ENCODE results near the gene COL5A3. TPM values are rescaled to one million over a fixed set of nuclear protein-coding genes. Genes with fewer than 3 reads are reported as not detected.

COL5A3 gene
- total RNA-seq, 1 donor from 2014 or later = 68.7 TPM

GRCh38 chr19:9943744-9944143 is 66.6 kb downstream of the COL5A3 start:
- peaks cover 43% of the 10 kb centered on the region for H3K4me1 Mint-ChIP-seq (ENCODE audit: unreplicated experiment)
- DNase-seq (ENCODE audit: extremely low spot score, unreplicated experiment) = no peak
- H3K4me3 Mint-ChIP-seq (ENCODE audit: unreplicated experiment) = no peak overlapping the region
- peak overlapping the region; percentile 93 for H3K27ac Mint-ChIP-seq (ENCODE audit: unreplicated experiment)
- peaks cover 6% of the 10 kb centered on the region for H3K9me3 Mint-ChIP-seq (ENCODE audit: unreplicated experiment)
- no peaks in the 10 kb centered on the region for H3K36me3 Mint-ChIP-seq (ENCODE audit: unreplicated experiment)
- H3K27me3 Mint-ChIP-seq (ENCODE audit: unreplicated experiment) = no peaks in the 10 kb centered on the region
- TF ChIP-seq CTCF (IDR thresholded peaks at IDR 0.05) = no peak

GRCh38 chr19:9941671-9942070 is 68.6 kb downstream of the COL5A3 start:
- Mint-ChIP-seq H3K9me3 (ENCODE audit: unreplicated experiment) (peaks cover 6% of the 10 kb centered on the region), H3K4me3 (ENCODE audit: unreplicated experiment) (no peak overlapping the region), H3K27me3 (ENCODE audit: unreplicated experiment) (no peaks in the 10 kb centered on the region), H3K4me1 (ENCODE audit: unreplicated experiment) (peaks cover 38% of the 10 kb centered on the region), H3K36me3 (ENCODE audit: unreplicated experiment) (no peaks in the 10 kb centered on the region), H3K27ac (ENCODE audit: unreplicated experiment) (no peak overlapping the region)
- no peak for DNase-seq (ENCODE audit: extremely low spot score, unreplicated experiment)
- no peak for TF ChIP-seq CTCF (IDR thresholded peaks at IDR 0.05)

GRCh38 chr19:9941231-9941630 is 69.1 kb downstream of the COL5A3 start:
- Mint-ChIP-seq H3K4me1 (ENCODE audit: unreplicated experiment) (peaks cover 36% of the 10 kb centered on the region), H3K4me3 (ENCODE audit: unreplicated experiment) (no peak overlapping the region), H3K27me3 (ENCODE audit: unreplicated experiment) (no peaks in the 10 kb centered on the region), H3K36me3 (ENCODE audit: unreplicated experiment) (no peaks in the 10 kb centered on the region), H3K27ac (ENCODE audit: unreplicated experiment) (peak overlapping the region; percentile 7), H3K9me3 (ENCODE audit: unreplicated experiment) (peaks cover 6% of the 10 kb centered on the region)
- no peak for TF ChIP-seq CTCF (IDR thresholded peaks at IDR 0.05)
- no peak for DNase-seq (ENCODE audit: extremely low spot score, unreplicated experiment)

GRCh38 chr19:9940778-9941177 is 69.5 kb downstream of the COL5A3 start:
- H3K4me3 Mint-ChIP-seq (ENCODE audit: unreplicated experiment) = no peak overlapping the region
- no peaks in the 10 kb centered on the region for H3K27me3 Mint-ChIP-seq (ENCODE audit: unreplicated experiment)
- peaks cover 31% of the 10 kb centered on the region for H3K4me1 Mint-ChIP-seq (ENCODE audit: unreplicated experiment)
- TF ChIP-seq CTCF (IDR thresholded peaks at IDR 0.05) = no peak
- peaks cover 6% of the 10 kb centered on the region for H3K9me3 Mint-ChIP-seq (ENCODE audit: unreplicated experiment)
- peak overlapping the region; percentile 7 for H3K27ac Mint-ChIP-seq (ENCODE audit: unreplicated experiment)
- DNase-seq (ENCODE audit: extremely low spot score, unreplicated experiment) = no peak
- H3K36me3 Mint-ChIP-seq (ENCODE audit: unreplicated experiment) = no peaks in the 10 kb centered on the region

- H3K4me1 Mint-ChIP-seq (ENCODE audit: unreplicated experiment) = peaks cover 32% of the 10 kb centered on the region
- H3K27ac Mint-ChIP-seq (ENCODE audit: unreplicated experiment) = no peak overlapping the region
- no peak overlapping the region for H3K4me3 Mint-ChIP-seq (ENCODE audit: unreplicated experiment)
- no peaks in the 10 kb centered on the region for H3K36me3 Mint-ChIP-seq (ENCODE audit: unreplicated experiment)
- H3K9me3 Mint-ChIP-seq (ENCODE audit: unreplicated experiment) = peaks cover 6% of the 10 kb centered on the region
- H3K27me3 Mint-ChIP-seq (ENCODE audit: unreplicated experiment) = no peaks in the 10 kb centered on the region
- no peak for DNase-seq (ENCODE audit: extremely low spot score, unreplicated experiment)
- no peak for TF ChIP-seq CTCF (IDR thresholded peaks at IDR 0.05)
Observed at GRCh38 chr19:9939301-9939913, 70.9 kb downstream of the COL5A3 start.
